ENCODE data around the gene ACOX1. TPM values are rescaled to one million over a fixed set of nuclear protein-coding genes. Genes with fewer than 3 reads are reported as not detected.
A peak's percentile ranks its signal among the peaks of the same experiment; 100 is the strongest.

The ACOX1 gene
- total and polyA plus RNA-seq, 2 of the 13 experiments (the other 11 are each of a cell fraction or from before 2014, with no cell fraction given) = 86.4 to 120 TPM

DNA sequence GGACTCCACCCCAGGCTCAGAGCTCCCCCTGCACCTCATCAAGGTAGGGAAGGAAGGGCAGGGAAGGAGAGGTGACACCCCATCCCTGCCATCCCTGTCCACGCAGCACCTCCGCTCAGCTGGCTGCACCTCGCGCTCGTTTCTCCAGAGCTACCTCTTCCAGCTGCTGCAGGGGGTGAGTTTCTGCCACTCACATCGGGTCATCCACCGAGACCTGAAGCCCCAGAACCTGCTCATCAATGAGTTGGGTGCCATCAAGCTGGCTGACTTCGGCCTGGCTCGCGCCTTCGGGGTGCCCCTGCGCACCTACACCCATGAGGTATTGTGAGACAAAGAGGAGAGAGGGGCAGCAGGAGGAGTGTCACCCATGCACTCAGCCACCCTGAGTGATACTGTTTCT is 23.1 kb upstream of the ACOX1 start (continued):
- TF ChIP-seq FOXC1 (CRISPR knock-in tag; IDR thresholded peaks at IDR 0.05; ENCODE audit: borderline replicate concordance) (0 out of 2 replicates have a peak, but pooled peaks have one; percentile 5), MYC (CRISPR knock-in tag; IDR thresholded peaks at IDR 0.05; ENCODE audit: borderline replicate concordance) (no peak), SOX6 (IDR thresholded peaks at IDR 0.05) (no peak), SOX6 (CRISPR knock-in tag; IDR thresholded peaks at IDR 0.05) (no peak), ZBTB42 (CRISPR knock-in tag; IDR thresholded peaks at IDR 0.05) (no peak), EZH2 (conservative IDR thresholded peaks at IDR 0.05; ENCODE audit: low read depth, low read length) (no peak), MTA1 (CRISPR knock-in tag; IDR thresholded peaks at IDR 0.05; ENCODE audit: borderline replicate concordance) (0 out of 2 replicates have a peak, but pooled peaks have one; percentile 40), ZNF30 (CRISPR knock-in tag; IDR thresholded peaks at IDR 0.05) (no peak; the same call in 1 of the 2 replicates)
- TF ChIP-seq, protein P1, sequence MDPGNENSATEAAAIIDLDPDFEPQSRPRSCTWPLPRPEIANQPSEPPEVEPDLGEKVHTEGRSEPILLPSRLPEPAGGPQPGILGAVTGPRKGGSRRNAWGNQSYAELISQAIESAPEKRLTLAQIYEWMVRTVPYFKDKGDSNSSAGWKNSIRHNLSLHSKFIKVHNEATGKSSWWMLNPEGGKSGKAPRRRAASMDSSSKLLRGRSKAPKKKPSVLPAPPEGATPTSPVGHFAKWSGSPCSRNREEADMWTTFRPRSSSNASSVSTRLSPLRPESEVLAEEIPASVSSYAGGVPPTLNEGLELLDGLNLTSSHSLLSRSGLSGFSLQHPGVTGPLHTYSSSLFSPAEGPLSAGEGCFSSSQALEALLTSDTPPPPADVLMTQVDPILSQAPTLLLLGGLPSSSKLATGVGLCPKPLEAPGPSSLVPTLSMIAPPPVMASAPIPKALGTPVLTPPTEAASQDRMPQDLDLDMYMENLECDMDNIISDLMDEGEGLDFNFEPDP (CRISPR knock-in tag; conservative IDR thresholded peaks at IDR 0.05) = no peak

DNA sequence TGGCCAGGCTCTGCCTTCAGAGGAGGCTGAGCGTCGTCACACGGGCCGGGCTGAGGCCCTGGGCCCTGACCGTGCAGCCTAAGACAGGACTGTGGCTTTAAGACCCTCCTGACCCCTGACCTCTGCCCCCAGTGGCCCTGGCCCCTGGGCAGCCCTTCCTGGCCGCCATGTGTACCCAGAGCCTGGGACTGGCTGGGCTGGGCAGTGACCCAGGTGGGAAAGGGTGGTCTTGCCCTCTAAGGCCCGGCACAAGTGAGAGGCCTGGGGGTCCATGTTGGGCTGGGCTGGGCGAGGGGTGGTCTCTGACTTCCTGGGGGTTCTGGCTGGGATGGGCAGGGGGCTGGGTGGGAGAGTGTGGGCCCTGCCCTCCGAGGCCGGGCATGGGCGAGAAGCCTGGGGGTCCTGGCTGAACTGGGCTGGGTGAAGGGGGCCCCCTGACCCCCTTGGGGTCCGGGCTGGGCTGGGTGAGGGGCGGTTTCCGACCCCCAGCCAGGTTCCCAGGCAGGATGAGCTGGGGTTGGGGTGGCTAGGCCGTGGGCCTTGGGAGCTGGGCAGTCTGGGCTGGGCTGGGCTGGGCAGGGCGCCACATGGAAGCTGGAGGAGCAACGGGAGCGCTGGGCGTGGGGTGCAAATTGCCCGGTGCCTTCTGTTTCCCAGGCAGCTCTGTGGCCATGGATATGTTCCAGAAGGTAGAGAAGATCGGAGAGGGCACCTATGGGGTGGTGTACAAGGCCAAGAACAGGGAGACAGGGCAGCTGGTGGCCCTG is 22.0 kb upstream of the ACOX1 start, which contains the start of gene CDK3:
CDK3 (plus strand) TSS at position 101 of the 767 bp plus-strand sequence; CDS start at position 672, 571 bp downstream.
- ChIA-PET POLR2A (interaction anchor here (0.6 to 14.3 kb wide), 13 partner anchors 9 to 221 kb away, joined by 3 to 481 read pairs (median 4); partner anchors contain the start of genes ACOX1, FBF1, MRPL38 and TEN1), CTCF (ENCODE audit: low intra/inter-chr PET ratio, low total read pairs) (interaction anchor here (1.5 kb wide), 1 partner anchor 19 kb away, joined by 4 read pairs; no protein-coding TSS in a partner anchor)
- BruUV-seq (replicated peaks) = no TSS peak
- Histone ChIP-seq H2AFZ (ENCODE audit: low read length) (no peak within 1 kb of the TSS), H3K9ac (ENCODE audit: insufficient read depth, low read depth, low read length) (peak within 1 kb of the TSS; percentile 20; the same call in 1 of the 2 replicates), H3K4me3 (replicated peaks in 1 of 3; ENCODE audit: insufficient read depth in 1 of 3, low read depth in 2 of 3, low read length in 3 of 3) (peak within 1 kb of the TSS in 1 of 3 experiments; percentile 18; a peak in 1 of 6 replicates), H3K27me3 (ENCODE audit: control insufficient read depth in 1 of 2, insufficient read depth in 2 of 2, low read length in 2 of 2) (no peaks in the 10 kb centered on the region), H3K27ac (ENCODE audit: extremely low read length, insufficient read depth, low read length) (peak within 1 kb of the TSS; percentile 50), H3K36me3 (replicated peaks in 1 of 2; ENCODE audit: control insufficient read depth in 1 of 2, insufficient read depth in 2 of 2, low read length in 2 of 2) (no peaks in the 10 kb centered on the region), H3K79me2 (ENCODE audit: insufficient read depth, low read length) (no peaks in the 10 kb centered on the region), H3K9me3 (ENCODE audit: low read length) (no peaks in the 10 kb centered on the region), H3K4me2 (ENCODE audit: low read depth, low read length) (peak within 1 kb of the TSS; percentile 43), H3K4me1 (ENCODE audit: insufficient read depth, low read length) (peaks cover 100% of the 10 kb centered on the region), H4K20me1 (ENCODE audit: insufficient read depth, low read length) (no peaks in the 10 kb centered on the region)
- DNase-seq (ENCODE audit: low spot score) (no peak), ATAC-seq (no peak), FAIRE-seq (no peak)
- in situ Hi-C loops (cut with HindIII; ENCODE audit: extremely low pct_ligation_motif_present, low pct_unique_long_range_greater_than_20kb) (no loop called here), intact Hi-C loops (cut with micrococcal nuclease; ENCODE audit: unreplicated experiment) (no loop called here)
- WGBS (ENCODE audit: low lambda C conversion rate) = 83% methylated on average over 13 of the region's 21 CpGs
- TF ChIP-seq HNRNPLL (IDR thresholded peaks at IDR 0.05; ENCODE audit: low read depth, low read length, poor library complexity, severe bottlenecking) (no peak), PCBP2 (optimal IDR thresholded peaks at IDR 0.05; ENCODE audit: low read depth, low read length, poor library complexity, severe bottlenecking) (no peak), SMC3 (IDR thresholded peaks at IDR 0.05; ENCODE audit: low read length) (no peak), ELF1 (CRISPR knock-in tag; IDR thresholded peaks at IDR 0.05) (no peak), KDM3A (CRISPR knock-in tag; IDR thresholded peaks at IDR 0.05; ENCODE audit: low read depth) (no peak), ZBTB7A (CRISPR knock-in tag; IDR thresholded peaks at IDR 0.05) (0 out of 2 replicates have a peak, but pooled peaks have one; percentile 26), ZNF251 (CRISPR knock-in tag; IDR thresholded peaks at IDR 0.05) (no peak), HNRNPH1 (optimal IDR thresholded peaks at IDR 0.05; ENCODE audit: low read depth, low read length) (no peak)
- TF ChIP-seq, protein P2, sequence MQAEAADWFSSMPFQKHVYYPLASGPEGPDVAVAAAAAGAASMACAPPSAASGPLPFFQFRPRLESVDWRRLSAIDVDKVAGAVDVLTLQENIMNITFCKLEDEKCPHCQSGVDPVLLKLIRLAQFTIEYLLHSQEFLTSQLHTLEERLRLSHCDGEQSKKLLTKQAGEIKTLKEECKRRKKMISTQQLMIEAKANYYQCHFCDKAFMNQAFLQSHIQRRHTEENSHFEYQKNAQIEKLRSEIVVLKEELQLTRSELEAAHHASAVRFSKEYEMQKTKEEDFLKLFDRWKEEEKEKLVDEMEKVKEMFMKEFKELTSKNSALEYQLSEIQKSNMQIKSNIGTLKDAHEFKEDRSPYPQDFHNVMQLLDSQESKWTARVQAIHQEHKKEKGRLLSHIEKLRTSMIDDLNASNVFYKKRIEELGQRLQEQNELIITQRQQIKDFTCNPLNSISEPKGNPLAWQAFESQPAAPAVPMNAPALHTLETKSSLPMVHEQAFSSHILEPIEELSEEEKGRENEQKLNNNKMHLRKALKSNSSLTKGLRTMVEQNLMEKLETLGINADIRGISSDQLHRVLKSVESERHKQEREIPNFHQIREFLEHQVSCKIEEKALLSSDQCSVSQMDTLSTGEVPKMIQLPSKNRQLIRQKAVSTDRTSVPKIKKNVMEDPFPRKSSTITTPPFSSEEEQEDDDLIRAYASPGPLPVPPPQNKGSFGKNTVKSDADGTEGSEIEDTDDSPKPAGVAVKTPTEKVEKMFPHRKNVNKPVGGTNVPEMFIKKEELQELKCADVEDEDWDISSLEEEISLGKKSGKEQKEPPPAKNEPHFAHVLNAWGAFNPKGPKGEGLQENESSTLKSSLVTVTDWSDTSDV (CRISPR knock-in tag; IDR thresholded peaks at IDR 0.05) = 0 out of 2 replicates have a peak, but pooled peaks have one; percentile 1
- TF ChIP-seq, protein P3, sequence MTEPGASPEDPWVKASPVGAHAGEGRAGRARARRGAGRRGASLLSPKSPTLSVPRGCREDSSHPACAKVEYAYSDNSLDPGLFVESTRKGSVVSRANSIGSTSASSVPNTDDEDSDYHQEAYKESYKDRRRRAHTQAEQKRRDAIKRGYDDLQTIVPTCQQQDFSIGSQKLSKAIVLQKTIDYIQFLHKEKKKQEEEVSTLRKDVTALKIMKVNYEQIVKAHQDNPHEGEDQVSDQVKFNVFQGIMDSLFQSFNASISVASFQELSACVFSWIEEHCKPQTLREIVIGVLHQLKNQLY (CRISPR knock-in tag; IDR thresholded peaks at IDR 0.05) = 0 out of 2 replicates have a peak, but pooled peaks have one; percentile 2
